Mesenteric fat pad (tissue), 1 donor: ENCODE results near the gene TBC1D22A. TPM values are rescaled to one million over a fixed set of nuclear protein-coding genes. Genes with fewer than 3 reads are reported as not detected.
"Not testable (repeated sequence)": the region's sequence is repeated elsewhere in the genome, so short reads cannot be mapped to it uniquely, and the experiment has no call there.

Experiments
- DNase-seq: peaks from one replicate; pipeline ENCODE4 v3.0.0-alpha.2; 2020; ENCODE audit warnings: low spot score
- total RNA-seq: library from RNA; stranded (reverse); fragmentation: NEBNext Ultra II Directional; extraction: Animal tissue kit (Norgen Biotek cat#: 25700); gene quantifications from one replicate; pipeline ENCODE4 v1.2.1, GENCODE V29; 2021
- donor health status: DM: yes; HTN: yes; CAD: no.

TBC1D22A gene
- total RNA-seq, 1 donor from 2014 or later: 24.5 TPM

GRCh38 chr22:47128622-47129215 is 366.3 kb downstream of the TBC1D22A start:
- DNase-seq: no peak

- no peak for DNase-seq
Observed at GRCh38 chr22:47129902-47130635, 367.6 kb downstream of the TBC1D22A start.

- no peak for DNase-seq
Observed at GRCh38 chr22:47130883-47131631, 368.6 kb downstream of the TBC1D22A start.

- DNase-seq: no peak
Observed at GRCh38 chr22:47131632-47132427, 369.4 kb downstream of the TBC1D22A start.

GRCh38 chr22:47132428-47132825 is 370.0 kb downstream of the TBC1D22A start:
- no peak for DNase-seq

- no peak for DNase-seq
Observed at GRCh38 chr22:47133061-47133969, 370.9 kb downstream of the TBC1D22A start.

GRCh38 chr22:47134222-47134621 is 371.8 kb downstream of the TBC1D22A start:
- no peak for DNase-seq

- no peak for DNase-seq
Observed at GRCh38 chr22:47135338-47135737, 372.9 kb downstream of the TBC1D22A start.

GRCh38 chr22:47136050-47136449 is 373.6 kb downstream of the TBC1D22A start:
- no peak for DNase-seq

GRCh38 chr22:47136671-47137070 is 374.2 kb downstream of the TBC1D22A start:
- no peak for DNase-seq

- DNase-seq: no peak
Observed at GRCh38 chr22:47139013-47139789, 376.8 kb downstream of the TBC1D22A start.

- DNase-seq: no peak
Observed at GRCh38 chr22:47139790-47140119, 377.3 kb downstream of the TBC1D22A start.

- not testable (repeated sequence) for DNase-seq
Observed at GRCh38 chr22:47140975-47141374, 378.5 kb downstream of the TBC1D22A start.

GRCh38 chr22:47142427-47143046 is 380.1 kb downstream of the TBC1D22A start:
- DNase-seq: no peak

GRCh38 chr22:47143249-47143938 is 380.9 kb downstream of the TBC1D22A start:
- no peak for DNase-seq

- DNase-seq: no peak
Observed at GRCh38 chr22:47144076-47144765, 381.8 kb downstream of the TBC1D22A start.

GRCh38 chr22:47144791-47145425 is 382.5 kb downstream of the TBC1D22A start:
- DNase-seq: no peak
